HFFc6 (cell line): ENCODE results near the gene TSPAN18. TPM values are rescaled to one million over a fixed set of nuclear protein-coding genes. Genes with fewer than 3 reads are reported as not detected.

Experiments
- DNase-seq: peaks from one replicate; pipeline ENCODE4 v3.0.0-alpha.2; 2018
- H3K27ac Mint-ChIP-seq: 2 replicates; pipeline ENCODE4 v1.8.0; 2020; ENCODE audit warnings: mild to moderate bottlenecking, mixed read lengths
- H3K27me3 Mint-ChIP-seq: 2 replicates; pipeline ENCODE4 v1.8.0; 2021; ENCODE audit warnings: mild to moderate bottlenecking, moderate library complexity, mixed read lengths; ENCODE audit not compliant: insufficient read depth
- H3K36me3 Mint-ChIP-seq: 2 replicates; pipeline ENCODE4 v1.8.0; 2021; ENCODE audit warnings: low read depth, mixed read lengths
- H3K4me1 Mint-ChIP-seq: 2 replicates; pipeline ENCODE4 v1.8.0; 2020; ENCODE audit warnings: low read depth, mixed read lengths
- H3K4me3 Mint-ChIP-seq: 2 replicates; pipeline ENCODE4 v1.8.0; 2020; ENCODE audit warnings: mild to moderate bottlenecking, moderate library complexity, mixed read lengths
- H3K9me3 Mint-ChIP-seq: 2 replicates; pipeline ENCODE4 v1.8.0; 2020; ENCODE audit warnings: mild to moderate bottlenecking, mixed read lengths
- CTCF ChIP-seq: fragments of 200-600 bp; sonication (generic); IDR thresholded peaks from 2 replicates; pipeline ENCODE4 v1.5.0; 2021; ENCODE audit warnings: antibody characterized with exemption, mild to moderate bottlenecking
- total RNA-seq, 6 experiments: library from RNA; stranded (reverse); fragmentation: NEBNext Ultra II Directional; extraction: Animal tissue kit (Norgen Biotek cat#: 25700); gene quantifications; 2 replicates in 1 of 6; 3 replicates in 5 of 6; pipeline ENCODE4 v1.2.3, GENCODE V29; 2021

Gene TSPAN18
- total RNA-seq, 6 experiments from 2014 or later, result 0.09 TPM; not detected in 5

- Mint-ChIP-seq H3K4me3 (peak overlapping the region; percentile 55), H3K27me3 (peaks cover 21% of the 10 kb centered on the region), H3K27ac (peak overlapping the region; percentile 81), H3K36me3 (peaks cover 5% of the 10 kb centered on the region; the same call in 1 of the 2 replicates), H3K4me1 (peaks cover 54% of the 10 kb centered on the region), H3K9me3 (peaks cover 6% of the 10 kb centered on the region)
- TF ChIP-seq CTCF, result no peak
- DNase-seq, result peak; percentile 90
Measured at GRCh38 chr11:44842220-44842619, 115.5 kb downstream of the TSPAN18 start.

GRCh38 chr11:44846852-44847251 lies 120.1 kb downstream of the TSPAN18 start:
- peaks cover 11% of the 10 kb centered on the region for H3K9me3 Mint-ChIP-seq
- H3K4me3 Mint-ChIP-seq, result no peak overlapping the region
- peaks cover 18% of the 10 kb centered on the region for H3K4me1 Mint-ChIP-seq
- peaks cover 9% of the 10 kb centered on the region; the same call in 1 of the 2 replicates for H3K36me3 Mint-ChIP-seq
- no peak for TF ChIP-seq CTCF
- peaks cover 20% of the 10 kb centered on the region for H3K27me3 Mint-ChIP-seq
- DNase-seq, result no peak
- no peak overlapping the region for H3K27ac Mint-ChIP-seq

GRCh38 chr11:44847316-44847715 lies 120.6 kb downstream of the TSPAN18 start:
- Mint-ChIP-seq H3K9me3 (peaks cover 11% of the 10 kb centered on the region), H3K4me1 (peaks cover 18% of the 10 kb centered on the region), H3K36me3 (peaks cover 9% of the 10 kb centered on the region; the same call in 1 of the 2 replicates), H3K27me3 (peaks cover 20% of the 10 kb centered on the region), H3K27ac (no peak overlapping the region), H3K4me3 (no peak overlapping the region)
- no peak for DNase-seq
- no peak for TF ChIP-seq CTCF

- TF ChIP-seq CTCF, result no peak
- H3K9me3 Mint-ChIP-seq, result peaks cover 11% of the 10 kb centered on the region
- peaks cover 20% of the 10 kb centered on the region for H3K27me3 Mint-ChIP-seq
- H3K4me1 Mint-ChIP-seq, result peaks cover 10% of the 10 kb centered on the region
- DNase-seq, result no peak
- no peak overlapping the region for H3K4me3 Mint-ChIP-seq
- no peak overlapping the region for H3K27ac Mint-ChIP-seq
- H3K36me3 Mint-ChIP-seq, result peaks cover 9% of the 10 kb centered on the region; the same call in 1 of the 2 replicates
Measured at GRCh38 chr11:44848203-44848962, 121.6 kb downstream of the TSPAN18 start.

- no peak for TF ChIP-seq CTCF
- Mint-ChIP-seq H3K9me3 (peaks cover 11% of the 10 kb centered on the region), H3K4me3 (no peak overlapping the region), H3K36me3 (peaks cover 9% of the 10 kb centered on the region; the same call in 1 of the 2 replicates), H3K27me3 (peaks cover 20% of the 10 kb centered on the region), H3K4me1 (peaks cover 10% of the 10 kb centered on the region), H3K27ac (no peak overlapping the region)
- no peak for DNase-seq
Measured at GRCh38 chr11:44848963-44849350, 122.2 kb downstream of the TSPAN18 start.
